ENCODE measurements around the gene NRIP2.

Gene NRIP2

GRCh38 chr12:2776129-2776806 lies 58.6 kb downstream of the NRIP2 start:
- no peak for FAIRE-seq

GRCh38 chr12:2775431-2775830 lies 59.4 kb downstream of the NRIP2 start:
- DNase-seq (ENCODE audit: low spot score): no peak
- no peak for FAIRE-seq

More at GRCh38 chr12:2776129-2776806, 58.6 kb downstream of the NRIP2 start:
- DNase-seq (ENCODE audit: low spot score): no peak
